CD4-positive, CD25-positive, alpha-beta regulatory T cell (primary cell): Measurements from ENCODE around the gene SERPINA7. TPM values are rescaled to one million over a fixed set of nuclear protein-coding genes. Genes with fewer than 3 reads are reported as not detected.
"Not testable (repeated sequence)": the region's sequence is repeated elsewhere in the genome, so short reads cannot be mapped to it uniquely, and the experiment has no call there.

Source experiments
- ATAC-seq, 2 donors: fragments of 150-1000 bp; cut with Tn5 transposase; one replicate each; pipeline ENCODE4 v1.10.0; 2021; ENCODE audit warnings: low read depth in 2 of 2, moderate number of reproducible peaks in 2 of 2, moderate library complexity in 1 of 2
- DNase-seq, 3 donors: peaks; one replicate each; pipeline versions ENCODE4 v3.0.0 to v3.0.0-alpha.2; 2012 to 2022; ENCODE audit warnings: mixed read lengths in 1 of 3
- H3K27ac ChIP-seq: one replicate; pipeline ENCODE4 v1.7.0; 2013; ENCODE audit warnings: mild to moderate bottlenecking, low read length; ENCODE audit not compliant: insufficient read depth, poor library complexity, severe bottlenecking
- H3K27me3 ChIP-seq: one replicate; pipeline ENCODE4 v1.7.0; 2013; ENCODE audit warnings: low read length; ENCODE audit not compliant: control insufficient read depth, insufficient read depth
- H3K36me3 ChIP-seq: one replicate; pipeline ENCODE4 v1.7.0; 2013; ENCODE audit warnings: mild to moderate bottlenecking, low read length, moderate library complexity; ENCODE audit not compliant: control insufficient read depth, insufficient read depth
- H3K4me1 ChIP-seq: 2 replicates; pipeline ENCODE4 v1.7.0; 2013; ENCODE audit warnings: mild to moderate bottlenecking, low read length; ENCODE audit not compliant: insufficient read depth, control insufficient read depth, poor library complexity, severe bottlenecking
- H3K4me3 ChIP-seq: one replicate; pipeline ENCODE4 v1.7.0; 2013; ENCODE audit warnings: low read depth, mild to moderate bottlenecking, low read length, moderate library complexity
- H3K9me3 ChIP-seq, 2 experiments: 1 replicate in 1 of 2; 2 replicates in 1 of 2; pipeline ENCODE4 v1.7.0; 2013; ENCODE audit warnings: low read length in 2 of 2, mild to moderate bottlenecking in 1 of 2, moderate library complexity in 1 of 2; ENCODE audit not compliant: control insufficient read depth in 2 of 2
- H3K27ac Mint-ChIP-seq, 3 donors: one replicate each; pipeline ENCODE4 v1.8.0; 2020 to 2022; ENCODE audit warnings: mild to moderate bottlenecking in 3 of 3, mixed read lengths in 3 of 3, moderate library complexity in 2 of 3
- H3K27me3 Mint-ChIP-seq: one replicate; pipeline ENCODE4 v1.8.0; 2022; ENCODE audit warnings: mild to moderate bottlenecking, mixed read lengths
- H3K36me3 Mint-ChIP-seq: one replicate; pipeline ENCODE4 v1.8.0; 2020; ENCODE audit warnings: mixed read lengths
- H3K4me1 Mint-ChIP-seq, 4 donors: one replicate each; pipeline ENCODE4 v1.8.0; 2020 to 2022; ENCODE audit warnings: mixed read lengths in 4 of 4, mild to moderate bottlenecking in 1 of 4
- H3K4me3 Mint-ChIP-seq, 4 donors: one replicate each; pipeline ENCODE4 v1.8.0; 2020 to 2022; ENCODE audit warnings: mild to moderate bottlenecking in 4 of 4, mixed read lengths in 4 of 4, moderate library complexity in 3 of 4
- H3K9me3 Mint-ChIP-seq, 7 donors: one replicate each; pipeline ENCODE4 v1.8.0; 2020 to 2022; ENCODE audit warnings: mixed read lengths in 7 of 7, mild to moderate bottlenecking in 3 of 7, moderate library complexity in 2 of 7
- polyA plus RNA-seq, 4 donors: library from polyadenylated mRNA; unstranded; fragments of 300-500 nt; fragmentation: Illumina TruSeq; gene quantifications; one replicate each; pipeline ENCODE4 v1.2.3, GENCODE V29; 2021
- total RNA-seq: library from RNA; stranded (reverse); gene quantifications from one replicate; pipeline ENCODE4 v1.2.3, GENCODE V29; 2022

The SERPINA7 gene
- total and polyA plus RNA-seq, 5 donors from 2014 or later: not detected

- H3K27me3 ChIP-seq, H3K9me3 Mint-ChIP-seq, H3K36me3 Mint-ChIP-seq, H3K36me3 ChIP-seq, H3K9me3 ChIP-seq, ATAC-seq, DNase-seq, H3K27me3 Mint-ChIP-seq, H3K27ac Mint-ChIP-seq, H3K27ac ChIP-seq, H3K4me3 ChIP-seq, H3K4me3 Mint-ChIP-seq, H3K4me1 Mint-ChIP-seq, H3K4me1 ChIP-seq: not testable (repeated sequence)
Observed at GRCh38 chrX:106000609-106001008, 37.9 kb downstream of the SERPINA7 start.

- no peaks in the 10 kb centered on the region for H3K36me3 ChIP-seq
- Mint-ChIP-seq H3K9me3 (peaks cover 0 to 8% (median 1%) of the 10 kb centered on the region in 7 donors), H3K4me1 (no peaks in the 10 kb centered on the region), H3K4me3 (no peak overlapping the region), H3K27ac (no peak overlapping the region), H3K36me3 (no peaks in the 10 kb centered on the region), H3K27me3 (no peaks in the 10 kb centered on the region)
- ATAC-seq: no peak
- no peaks in the 10 kb centered on the region for H3K4me1 ChIP-seq
- H3K4me3 ChIP-seq: no peak overlapping the region
- no peak overlapping the region for H3K27ac ChIP-seq
- no peak for DNase-seq
- H3K27me3 ChIP-seq: no peaks in the 10 kb centered on the region
- no peaks in the 10 kb centered on the region for H3K9me3 ChIP-seq
Observed at GRCh38 chrX:106000203-106000602, 38.3 kb downstream of the SERPINA7 start.

GRCh38 chrX:105999294-105999693, 39.2 kb downstream of the SERPINA7 start:
- H3K9me3 Mint-ChIP-seq: peaks cover 0 to 5% (median 1%) of the 10 kb centered on the region in 7 donors
- Histone ChIP-seq H3K4me1 (no peaks in the 10 kb centered on the region), H3K27ac (no peak overlapping the region), H3K27me3 (no peaks in the 10 kb centered on the region), H3K4me3 (no peak overlapping the region), H3K36me3 (no peaks in the 10 kb centered on the region), H3K9me3 (no peaks in the 10 kb centered on the region)
- ATAC-seq: no peak
- no peak overlapping the region for H3K4me3 Mint-ChIP-seq
- H3K27me3 Mint-ChIP-seq: no peaks in the 10 kb centered on the region
- H3K4me1 Mint-ChIP-seq: no peaks in the 10 kb centered on the region
- no peaks in the 10 kb centered on the region for H3K36me3 Mint-ChIP-seq
- no peak overlapping the region for H3K27ac Mint-ChIP-seq
- no peak for DNase-seq

- DNase-seq, H3K4me1 Mint-ChIP-seq, H3K4me1 ChIP-seq, H3K9me3 ChIP-seq, ATAC-seq, H3K27ac ChIP-seq, H3K36me3 Mint-ChIP-seq, H3K4me3 Mint-ChIP-seq, H3K9me3 Mint-ChIP-seq, H3K27ac Mint-ChIP-seq, H3K27me3 Mint-ChIP-seq, H3K36me3 ChIP-seq, H3K27me3 ChIP-seq, H3K4me3 ChIP-seq: not testable (repeated sequence)
Observed at GRCh38 chrX:105988487-105988886, 50.0 kb downstream of the SERPINA7 start.

Other genes with a start within 250 kb of the SERPINA7 start
- not detected for gene NRK, start 216.2 kb downstream of the SERPINA7 start, total RNA-seq
- gene NRK, start 216.2 kb downstream of the SERPINA7 start, polyA plus RNA-seq: not detected
- gene PWWP3B, start 129.6 kb upstream of the SERPINA7 start, total RNA-seq: not detected
- gene PWWP3B, start 129.6 kb upstream of the SERPINA7 start, polyA plus RNA-seq: not detected